Measurements from ENCODE around the gene MAPKAPK5. TPM values are rescaled to one million over a fixed set of nuclear protein-coding genes. Genes with fewer than 3 reads are reported as not detected.

The MAPKAPK5 gene
- total and polyA plus RNA-seq, 2 experiments from 2014 or later = 41.5 to 77.0 TPM

DNA sequence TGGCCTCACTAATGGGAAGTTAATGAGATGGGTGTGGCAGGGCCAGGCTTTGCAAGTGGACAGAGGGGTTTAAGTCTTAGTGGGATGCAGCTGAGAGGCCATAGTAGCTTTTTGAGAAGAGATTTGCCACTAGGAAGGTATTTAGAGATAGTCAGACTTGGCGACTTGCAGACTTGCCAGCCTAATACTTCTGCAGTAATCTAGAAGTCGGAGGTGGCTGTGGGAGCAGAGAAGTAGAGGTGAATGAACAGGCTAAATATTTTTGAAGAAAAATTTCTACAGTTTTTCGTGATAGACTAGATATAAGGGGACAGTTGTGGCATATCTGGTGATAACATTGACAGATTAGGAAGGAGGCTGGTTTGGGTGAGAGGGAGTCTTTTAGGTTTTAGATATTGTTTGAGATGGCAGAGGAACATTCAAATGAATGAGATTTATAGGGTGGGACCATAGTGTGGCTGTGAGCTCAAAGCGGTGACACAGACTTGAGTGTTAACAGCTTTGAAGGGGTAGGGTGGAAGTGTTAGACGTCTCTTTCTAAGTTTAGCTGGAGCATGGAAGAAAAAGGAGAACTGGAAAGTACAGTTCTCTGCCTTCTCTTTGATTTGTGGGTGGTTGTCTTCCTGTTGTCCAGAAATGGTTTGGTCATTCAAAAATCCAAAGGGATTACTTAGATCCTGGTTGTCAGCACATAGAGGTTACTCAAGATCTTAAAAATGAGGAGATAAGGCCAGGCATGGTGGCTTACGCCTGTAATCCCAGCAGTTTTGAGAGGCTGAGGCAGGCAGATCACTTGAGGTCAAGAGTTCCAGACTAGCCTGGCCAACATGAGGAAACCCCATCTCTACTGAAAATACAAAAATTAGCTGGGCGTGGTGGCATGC, 44.9 kb downstream of the MAPKAPK5 start:
- Histone ChIP-seq H3K9me2 (ENCODE audit: insufficient read depth) (no peaks in the 10 kb centered on the region), H3K4me2 (no peak overlapping the region), H3K4me3 (no peak overlapping the region), H3K27ac (ENCODE audit: low read depth) (no peak overlapping the region), H3K79me2 (replicated peaks; ENCODE audit: insufficient read depth) (no peaks in the 10 kb centered on the region; the same call in 1 of the 2 replicates), H3K4me1 (ENCODE audit: insufficient read depth) (no peaks in the 10 kb centered on the region), H3K27me3 (ENCODE audit: insufficient read depth) (no peaks in the 10 kb centered on the region), H4K20me1 (replicated peaks; ENCODE audit: insufficient read depth) (peaks cover 19% of the 10 kb centered on the region), H3F3A (replicated peaks; ENCODE audit: low read depth) (peaks cover 19% of the 10 kb centered on the region; the same call in 1 of the 2 replicates), H2AFZ (no peak overlapping the region), H3K36me3 (ENCODE audit: insufficient read depth) (peaks cover 42% of the 10 kb centered on the region)
- DNase-seq (ENCODE audit: low spot score) = no peak
- Mint-ChIP-seq H3K9me3 (no peaks in the 10 kb centered on the region), H3K36me3 (ENCODE audit: low read depth) (peaks cover 90% of the 10 kb centered on the region), H3K27ac (no peak overlapping the region), H3K4me1 (no peaks in the 10 kb centered on the region), H3K4me3 (no peak overlapping the region), H3K27me3 (ENCODE audit: insufficient read depth, low read depth, poor library complexity) (no peaks in the 10 kb centered on the region)
- TF ChIP-seq STAT1 (IDR thresholded peaks at IDR 0.05; ENCODE audit: unreplicated experiment) = no peak
- TF ChIP-seq NANOG (IDR thresholded peaks at IDR 0.05; ENCODE audit: borderline replicate concordance) = no peak
- TF ChIP-seq ZNF331 (CRISPR knock-in tag; IDR thresholded peaks at IDR 0.05; ENCODE audit: low read depth) = no peak
- TF ChIP-seq, protein P1, sequence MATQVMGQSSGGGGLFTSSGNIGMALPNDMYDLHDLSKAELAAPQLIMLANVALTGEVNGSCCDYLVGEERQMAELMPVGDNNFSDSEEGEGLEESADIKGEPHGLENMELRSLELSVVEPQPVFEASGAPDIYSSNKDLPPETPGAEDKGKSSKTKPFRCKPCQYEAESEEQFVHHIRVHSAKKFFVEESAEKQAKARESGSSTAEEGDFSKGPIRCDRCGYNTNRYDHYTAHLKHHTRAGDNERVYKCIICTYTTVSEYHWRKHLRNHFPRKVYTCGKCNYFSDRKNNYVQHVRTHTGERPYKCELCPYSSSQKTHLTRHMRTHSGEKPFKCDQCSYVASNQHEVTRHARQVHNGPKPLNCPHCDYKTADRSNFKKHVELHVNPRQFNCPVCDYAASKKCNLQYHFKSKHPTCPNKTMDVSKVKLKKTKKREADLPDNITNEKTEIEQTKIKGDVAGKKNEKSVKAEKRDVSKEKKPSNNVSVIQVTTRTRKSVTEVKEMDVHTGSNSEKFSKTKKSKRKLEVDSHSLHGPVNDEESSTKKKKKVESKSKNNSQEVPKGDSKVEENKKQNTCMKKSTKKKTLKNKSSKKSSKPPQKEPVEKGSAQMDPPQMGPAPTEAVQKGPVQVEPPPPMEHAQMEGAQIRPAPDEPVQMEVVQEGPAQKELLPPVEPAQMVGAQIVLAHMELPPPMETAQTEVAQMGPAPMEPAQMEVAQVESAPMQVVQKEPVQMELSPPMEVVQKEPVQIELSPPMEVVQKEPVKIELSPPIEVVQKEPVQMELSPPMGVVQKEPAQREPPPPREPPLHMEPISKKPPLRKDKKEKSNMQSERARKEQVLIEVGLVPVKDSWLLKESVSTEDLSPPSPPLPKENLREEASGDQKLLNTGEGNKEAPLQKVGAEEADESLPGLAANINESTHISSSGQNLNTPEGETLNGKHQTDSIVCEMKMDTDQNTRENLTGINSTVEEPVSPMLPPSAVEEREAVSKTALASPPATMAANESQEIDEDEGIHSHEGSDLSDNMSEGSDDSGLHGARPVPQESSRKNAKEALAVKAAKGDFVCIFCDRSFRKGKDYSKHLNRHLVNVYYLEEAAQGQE (IDR thresholded peaks at IDR 0.05; ENCODE audit: unreplicated experiment) = no peak
- TF ChIP-seq, protein P2, sequence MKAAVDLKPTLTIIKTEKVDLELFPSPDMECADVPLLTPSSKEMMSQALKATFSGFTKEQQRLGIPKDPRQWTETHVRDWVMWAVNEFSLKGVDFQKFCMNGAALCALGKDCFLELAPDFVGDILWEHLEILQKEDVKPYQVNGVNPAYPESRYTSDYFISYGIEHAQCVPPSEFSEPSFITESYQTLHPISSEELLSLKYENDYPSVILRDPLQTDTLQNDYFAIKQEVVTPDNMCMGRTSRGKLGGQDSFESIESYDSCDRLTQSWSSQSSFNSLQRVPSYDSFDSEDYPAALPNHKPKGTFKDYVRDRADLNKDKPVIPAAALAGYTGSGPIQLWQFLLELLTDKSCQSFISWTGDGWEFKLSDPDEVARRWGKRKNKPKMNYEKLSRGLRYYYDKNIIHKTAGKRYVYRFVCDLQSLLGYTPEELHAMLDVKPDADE (IDR thresholded peaks at IDR 0.05) = no peak
- no peak for TF ChIP-seq ZNF114 (CRISPR knock-in tag; IDR thresholded peaks at IDR 0.05)
- TF ChIP-seq CREB1 (CRISPR knock-in tag; IDR thresholded peaks at IDR 0.05; ENCODE audit: low read depth) = no peak
- TF ChIP-seq EZH2phosphoT487 (IDR thresholded peaks at IDR 0.05; ENCODE audit: unreplicated experiment) = no peak
- no peak for TF ChIP-seq JUNB (IDR thresholded peaks at IDR 0.05; ENCODE audit: unreplicated experiment)
- TF ChIP-seq, protein P3, sequence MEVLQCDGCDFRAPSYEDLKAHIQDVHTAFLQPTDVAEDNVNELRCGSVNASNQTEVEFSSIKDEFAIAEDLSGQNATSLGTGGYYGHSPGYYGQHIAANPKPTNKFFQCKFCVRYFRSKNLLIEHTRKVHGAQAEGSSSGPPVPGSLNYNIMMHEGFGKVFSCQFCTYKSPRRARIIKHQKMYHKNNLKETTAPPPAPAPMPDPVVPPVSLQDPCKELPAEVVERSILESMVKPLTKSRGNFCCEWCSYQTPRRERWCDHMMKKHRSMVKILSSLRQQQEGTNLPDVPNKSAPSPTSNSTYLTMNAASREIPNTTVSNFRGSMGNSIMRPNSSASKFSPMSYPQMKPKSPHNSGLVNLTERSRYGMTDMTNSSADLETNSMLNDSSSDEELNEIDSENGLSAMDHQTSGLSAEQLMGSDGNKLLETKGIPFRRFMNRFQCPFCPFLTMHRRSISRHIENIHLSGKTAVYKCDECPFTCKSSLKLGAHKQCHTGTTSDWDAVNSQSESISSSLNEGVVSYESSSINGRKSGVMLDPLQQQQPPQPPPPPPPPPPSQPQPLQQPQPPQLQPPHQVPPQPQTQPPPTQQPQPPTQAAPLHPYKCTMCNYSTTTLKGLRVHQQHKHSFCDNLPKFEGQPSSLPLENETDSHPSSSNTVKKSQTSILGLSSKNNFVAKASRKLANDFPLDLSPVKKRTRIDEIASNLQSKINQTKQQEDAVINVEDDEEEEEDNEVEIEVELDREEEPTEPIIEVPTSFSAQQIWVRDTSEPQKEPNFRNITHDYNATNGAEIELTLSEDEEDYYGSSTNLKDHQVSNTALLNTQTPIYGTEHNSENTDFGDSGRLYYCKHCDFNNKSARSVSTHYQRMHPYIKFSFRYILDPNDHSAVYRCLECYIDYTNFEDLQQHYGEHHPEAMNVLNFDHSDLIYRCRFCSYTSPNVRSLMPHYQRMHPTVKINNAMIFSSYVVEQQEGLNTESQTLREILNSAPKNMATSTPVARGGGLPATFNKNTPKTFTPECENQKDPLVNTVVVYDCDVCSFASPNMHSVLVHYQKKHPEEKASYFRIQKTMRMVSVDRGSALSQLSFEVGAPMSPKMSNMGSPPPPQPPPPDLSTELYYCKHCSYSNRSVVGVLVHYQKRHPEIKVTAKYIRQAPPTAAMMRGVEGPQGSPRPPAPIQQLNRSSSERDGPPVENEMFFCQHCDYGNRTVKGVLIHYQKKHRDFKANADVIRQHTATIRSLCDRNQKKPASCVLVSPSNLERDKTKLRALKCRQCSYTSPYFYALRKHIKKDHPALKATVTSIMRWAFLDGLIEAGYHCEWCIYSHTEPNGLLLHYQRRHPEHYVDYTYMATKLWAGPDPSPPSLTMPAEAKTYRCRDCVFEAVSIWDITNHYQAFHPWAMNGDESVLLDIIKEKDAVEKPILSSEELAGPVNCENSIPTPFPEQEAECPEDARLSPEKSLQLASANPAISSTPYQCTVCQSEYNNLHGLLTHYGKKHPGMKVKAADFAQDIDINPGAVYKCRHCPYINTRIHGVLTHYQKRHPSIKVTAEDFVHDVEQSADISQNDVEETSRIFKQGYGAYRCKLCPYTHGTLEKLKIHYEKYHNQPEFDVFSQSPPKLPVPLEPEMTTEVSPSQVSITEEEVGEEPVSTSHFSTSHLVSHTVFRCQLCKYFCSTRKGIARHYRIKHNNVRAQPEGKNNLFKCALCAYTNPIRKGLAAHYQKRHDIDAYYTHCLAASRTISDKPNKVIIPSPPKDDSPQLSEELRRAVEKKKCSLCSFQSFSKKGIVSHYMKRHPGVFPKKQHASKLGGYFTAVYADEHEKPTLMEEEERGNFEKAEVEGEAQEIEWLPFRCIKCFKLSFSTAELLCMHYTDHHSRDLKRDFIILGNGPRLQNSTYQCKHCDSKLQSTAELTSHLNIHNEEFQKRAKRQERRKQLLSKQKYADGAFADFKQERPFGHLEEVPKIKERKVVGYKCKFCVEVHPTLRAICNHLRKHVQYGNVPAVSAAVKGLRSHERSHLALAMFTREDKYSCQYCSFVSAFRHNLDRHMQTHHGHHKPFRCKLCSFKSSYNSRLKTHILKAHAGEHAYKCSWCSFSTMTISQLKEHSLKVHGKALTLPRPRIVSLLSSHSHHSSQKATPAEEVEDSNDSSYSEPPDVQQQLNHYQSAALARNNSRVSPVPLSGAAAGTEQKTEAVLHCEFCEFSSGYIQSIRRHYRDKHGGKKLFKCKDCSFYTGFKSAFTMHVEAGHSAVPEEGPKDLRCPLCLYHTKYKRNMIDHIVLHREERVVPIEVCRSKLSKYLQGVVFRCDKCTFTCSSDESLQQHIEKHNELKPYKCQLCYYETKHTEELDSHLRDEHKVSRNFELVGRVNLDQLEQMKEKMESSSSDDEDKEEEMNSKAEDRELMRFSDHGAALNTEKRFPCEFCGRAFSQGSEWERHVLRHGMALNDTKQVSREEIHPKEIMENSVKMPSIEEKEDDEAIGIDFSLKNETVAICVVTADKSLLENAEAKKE (CRISPR knock-in tag; IDR thresholded peaks at IDR 0.05) = no peak
- no peak for ATAC-seq
